Hepatocyte (in vitro differentiated cells): ENCODE results near the gene ZFPL1. TPM values are rescaled to one million over a fixed set of nuclear protein-coding genes. Genes with fewer than 3 reads are reported as not detected.

Experiments used
- DNase-seq: peaks from one replicate; pipeline ENCODE4 v3.0.0-alpha.2; 2016; ENCODE audit warnings: low spot score
- H2AFZ ChIP-seq: fragments of 200-600 bp; sonication (generic); 2 replicates; pipeline ENCODE4 v1.6.0; 2016; ENCODE audit warnings: antibody characterized with exemption, mild to moderate bottlenecking
- H3K27ac ChIP-seq: fragments of 200-600 bp; sonication (generic); 2 replicates; pipeline ENCODE4 v1.5.1; 2016; ENCODE audit warnings: mild to moderate bottlenecking
- H3K27me3 ChIP-seq: fragments of 200-600 bp; sonication (generic); 2 replicates; pipeline ENCODE4 v1.6.1; 2016
- H3K36me3 ChIP-seq: fragments of 200-600 bp; sonication (generic); replicated peaks from 2 replicates; pipeline ENCODE4 v1.5.1; 2016; ENCODE audit warnings: low read depth; ENCODE audit not compliant: insufficient read depth
- H3K4me1 ChIP-seq: fragments of 200-600 bp; sonication (generic); 2 replicates; pipeline ENCODE4 v1.5.1; 2016; ENCODE audit warnings: mild to moderate bottlenecking, moderate library complexity; ENCODE audit not compliant: insufficient read depth
- H3K4me2 ChIP-seq: fragments of 200-600 bp; sonication (generic); 2 replicates; pipeline ENCODE4 v1.6.0; 2016
- H3K4me3 ChIP-seq: fragments of 200-600 bp; sonication (generic); 2 replicates; pipeline ENCODE4 v1.5.1; 2016; ENCODE audit warnings: mild to moderate bottlenecking
- H3K79me2 ChIP-seq: fragments of 200-600 bp; sonication (generic); 2 replicates; pipeline ENCODE4 v1.6.0; 2017; ENCODE audit warnings: mild to moderate bottlenecking
- H3K9me2 ChIP-seq: fragments of 200-600 bp; sonication (generic); replicated peaks from 2 replicates; pipeline ENCODE4 v1.6.0; 2017; ENCODE audit warnings: mild to moderate bottlenecking; ENCODE audit not compliant: insufficient read depth
- H3K9me3 ChIP-seq: fragments of 200-600 bp; sonication (generic); 2 replicates; pipeline ENCODE4 v1.5.1; 2016; ENCODE audit warnings: low read depth, mild to moderate bottlenecking
- H4K20me1 ChIP-seq: fragments of 200-600 bp; sonication (generic); 2 replicates; pipeline ENCODE4 v1.6.0; 2016; ENCODE audit warnings: mild to moderate bottlenecking; ENCODE audit not compliant: insufficient read depth, poor library complexity, severe bottlenecking
- CTCF ChIP-seq: fragments of 200-600 bp; sonication (generic); IDR thresholded peaks from 2 replicates; pipeline ENCODE4 v1.5.1; 2016; ENCODE audit warnings: antibody characterized with exemption, mild to moderate bottlenecking; ENCODE audit not compliant: poor library complexity
- EZH2 ChIP-seq: fragments of 200-600 bp; sonication (generic); IDR thresholded peaks from 2 replicates; pipeline ENCODE4 v1.6.1; 2016; ENCODE audit warnings: antibody characterized with exemption, mild to moderate bottlenecking, borderline replicate concordance
- EZH2phosphoT487 ChIP-seq: fragments of 200-600 bp; sonication (generic); IDR thresholded peaks from one replicate; pipeline ENCODE4 v1.6.1; 2018; ENCODE audit warnings: antibody characterized with exemption, mild to moderate bottlenecking, low read depth, moderate library complexity; ENCODE audit not compliant: unreplicated experiment, severe bottlenecking
- WGBS: methylation state at CpG from one replicate; pipeline ENCODE4 v1.1.6; 2016; ENCODE audit warnings: low lambda C conversion rate; ENCODE audit errors: missing lambda C conversion rate; 5-methylcytosine and 5-hydroxymethylcytosine counted together
- polyA plus RNA-seq: library from polyadenylated mRNA; unstranded; fragments of >200 nt; fragmentation: Nextera tagmentation; extraction: Ambion mirVana; gene quantifications from 2 replicates; pipeline ENCODE4 v1.2.1, GENCODE V29; 2016
- total RNA-seq: library from RNA; depleted of rRNA; stranded (reverse); fragments of >200 nt; gene quantifications from 2 replicates; pipeline ENCODE4 v1.2.3, GENCODE V29; 2014

ZFPL1 gene
- total and polyA plus RNA-seq, 2 experiments from 2014 or later = 41.0 to 52.7 TPM

GRCh38 chr11:65042891-65043290 is 41.1 kb upstream of the ZFPL1 start:
- no peak overlapping the region for H3K4me2 ChIP-seq
- 90% methylated on average over 6 of the region's 6 CpGs for WGBS
- no peak for DNase-seq
- H3K27ac ChIP-seq = no peak overlapping the region
- no peaks in the 10 kb centered on the region for H3K9me3 ChIP-seq
- TF ChIP-seq CTCF (no peak), EZH2phosphoT487 (no peak), EZH2 (no peak)
- no peaks in the 10 kb centered on the region for H4K20me1 ChIP-seq
- no peaks in the 10 kb centered on the region for H3K27me3 ChIP-seq
- H3K36me3 ChIP-seq = no peaks in the 10 kb centered on the region
- H3K4me1 ChIP-seq = peaks cover 4% of the 10 kb centered on the region
- no peak overlapping the region for H2AFZ ChIP-seq
- peaks cover 23% of the 10 kb centered on the region for H3K79me2 ChIP-seq
- H3K9me2 ChIP-seq = no peaks in the 10 kb centered on the region
- no peak overlapping the region for H3K4me3 ChIP-seq

DNA sequence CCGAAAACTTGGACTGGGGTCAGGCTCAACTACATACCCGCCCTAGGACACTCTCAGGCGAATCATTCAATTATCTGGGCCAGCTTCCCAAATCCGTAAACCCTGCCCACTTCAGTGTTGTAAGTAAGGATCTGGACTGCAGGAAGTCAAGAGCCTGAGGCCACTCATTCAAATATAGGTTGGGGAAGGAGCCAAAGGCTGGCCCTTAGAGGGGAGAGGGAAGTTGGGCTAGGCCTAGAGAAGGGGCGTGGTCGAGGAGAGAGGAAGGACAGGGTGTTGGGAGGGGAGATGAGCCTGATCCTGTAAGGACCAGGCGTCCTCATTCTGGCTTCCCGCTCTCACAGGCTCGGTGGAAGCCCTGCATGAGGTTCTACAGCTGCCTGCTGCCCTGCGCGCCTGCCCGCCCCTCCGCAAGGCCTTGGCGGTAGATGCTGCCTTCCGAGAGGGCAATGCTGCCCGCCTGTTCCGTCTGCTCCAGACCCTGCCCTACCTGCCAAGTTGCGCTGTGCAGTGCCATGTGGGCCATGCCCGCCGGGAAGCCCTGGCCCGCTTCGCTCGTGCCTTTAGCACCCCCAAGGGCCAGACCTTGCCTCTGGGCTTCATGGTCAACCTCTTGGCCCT is 40.0 kb upstream of the ZFPL1 start:
- WGBS = 96% methylated on average over 23 of the region's 23 CpGs
- H3K27ac ChIP-seq = no peak overlapping the region
- H3K27me3 ChIP-seq = no peaks in the 10 kb centered on the region

DNA sequence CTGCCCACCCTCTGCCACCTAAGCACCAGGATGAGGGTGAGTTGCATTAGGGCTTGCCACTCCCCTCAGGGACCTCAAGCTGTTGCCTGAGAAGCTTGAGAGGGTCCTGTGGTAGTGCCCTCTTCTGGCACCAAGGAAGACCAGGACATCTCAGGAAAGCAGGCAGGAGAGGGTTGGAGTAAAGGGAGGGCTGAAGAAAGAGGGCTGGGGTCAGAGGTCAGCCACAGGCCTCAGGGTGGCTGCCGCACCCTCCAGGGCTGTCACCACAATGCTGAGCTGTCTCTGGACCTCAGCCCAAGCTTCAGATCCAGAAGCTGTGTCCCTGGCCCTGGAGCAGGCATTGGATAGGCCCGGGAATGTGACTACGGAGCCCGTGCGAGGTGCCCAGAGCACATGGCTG is 39.0 kb upstream of the ZFPL1 start:
- H3K4me2 ChIP-seq = no peak overlapping the region
- 93% methylated on average over 5 of the region's 5 CpGs for WGBS
- H3K4me3 ChIP-seq = no peak overlapping the region

More for the DNA sequence above, 40.0 kb upstream of the ZFPL1 start:
- H3K4me3 ChIP-seq = no peak overlapping the region
- DNase-seq = no peak
- H4K20me1 ChIP-seq = no peaks in the 10 kb centered on the region
- no peaks in the 10 kb centered on the region for H3K9me2 ChIP-seq
- no peak overlapping the region for H2AFZ ChIP-seq
- H3K79me2 ChIP-seq = peaks cover 23% of the 10 kb centered on the region
- no peaks in the 10 kb centered on the region for H3K36me3 ChIP-seq
- no peak overlapping the region for H3K4me2 ChIP-seq
- TF ChIP-seq EZH2phosphoT487 (no peak), EZH2 (no peak), CTCF (no peak)
- H3K4me1 ChIP-seq = peaks cover 4% of the 10 kb centered on the region
- H3K9me3 ChIP-seq = no peaks in the 10 kb centered on the region

More for the DNA sequence above, 39.0 kb upstream of the ZFPL1 start:
- peaks cover 23% of the 10 kb centered on the region for H3K79me2 ChIP-seq
- no peaks in the 10 kb centered on the region for H3K9me2 ChIP-seq
- TF ChIP-seq EZH2 (no peak), EZH2phosphoT487 (no peak), CTCF (no peak)
- H4K20me1 ChIP-seq = no peaks in the 10 kb centered on the region
- H3K9me3 ChIP-seq = no peaks in the 10 kb centered on the region
- no peak overlapping the region for H2AFZ ChIP-seq
- no peak overlapping the region for H3K27ac ChIP-seq
- peaks cover 4% of the 10 kb centered on the region for H3K4me1 ChIP-seq
- H3K36me3 ChIP-seq = no peaks in the 10 kb centered on the region
- no peak for DNase-seq
- H3K27me3 ChIP-seq = no peaks in the 10 kb centered on the region
